Measurements from ENCODE around the gene PCNX4. TPM values are rescaled to one million over a fixed set of nuclear protein-coding genes. Genes with fewer than 3 reads are reported as not detected.

Gene PCNX4
- total RNA-seq, 1 donor from 2014 or later: 63.8 TPM

GRCh38 chr14:60125918-60126317 is 34.2 kb downstream of the PCNX4 start:
- no peak for TF ChIP-seq CTCF (conservative IDR thresholded peaks at IDR 0.05; ENCODE audit: low read depth, low read length)

GRCh38 chr14:60133487-60133886 is 41.8 kb downstream of the PCNX4 start:
- no peak for TF ChIP-seq CTCF (conservative IDR thresholded peaks at IDR 0.05; ENCODE audit: low read depth, low read length)
- H3K4me3 ChIP-seq (ENCODE audit: low read depth, low read length): no peak overlapping the region
- no peak for DNase-seq (ENCODE audit: low read depth)

More at GRCh38 chr14:60125918-60126317, 34.2 kb downstream of the PCNX4 start:
- no peak overlapping the region for H3K4me3 ChIP-seq (ENCODE audit: low read depth, low read length)
- DNase-seq (ENCODE audit: low read depth): no peak

GRCh38 chr14:60134702-60135101 is 43.0 kb downstream of the PCNX4 start:
- DNase-seq (ENCODE audit: low read depth): no peak
- no peak for TF ChIP-seq CTCF (conservative IDR thresholded peaks at IDR 0.05; ENCODE audit: low read depth, low read length)
- no peak overlapping the region for H3K4me3 ChIP-seq (ENCODE audit: low read depth, low read length)

- DNase-seq (ENCODE audit: low read depth): peak; percentile 50
- H3K4me3 ChIP-seq (ENCODE audit: low read depth, low read length): no peak overlapping the region
- no peak for TF ChIP-seq CTCF (conservative IDR thresholded peaks at IDR 0.05; ENCODE audit: low read depth, low read length)
Observed at GRCh38 chr14:60151715-60152114, 60.0 kb downstream of the PCNX4 start.

- no peak overlapping the region for H3K4me3 ChIP-seq (ENCODE audit: low read depth, low read length)
- DNase-seq (ENCODE audit: low read depth): no peak
- no peak for TF ChIP-seq CTCF (conservative IDR thresholded peaks at IDR 0.05; ENCODE audit: low read depth, low read length)
Observed at GRCh38 chr14:60153991-60154390, 62.3 kb downstream of the PCNX4 start.

- no peak overlapping the region for H3K4me3 ChIP-seq (ENCODE audit: low read depth, low read length)
- TF ChIP-seq CTCF (conservative IDR thresholded peaks at IDR 0.05; ENCODE audit: low read depth, low read length): no peak
- DNase-seq (ENCODE audit: low read depth): no peak
Observed at GRCh38 chr14:60154671-60155070, 62.9 kb downstream of the PCNX4 start.

- no peak for TF ChIP-seq CTCF (conservative IDR thresholded peaks at IDR 0.05; ENCODE audit: low read depth, low read length)
- no peak overlapping the region for H3K4me3 ChIP-seq (ENCODE audit: low read depth, low read length)
- DNase-seq (ENCODE audit: low read depth): no peak
Observed at GRCh38 chr14:60160422-60160821, 68.7 kb downstream of the PCNX4 start.
